ENCODE data around the gene GMPPB.
A peak's percentile ranks its signal among the peaks of the same experiment; 100 is the strongest.
"Not testable (repeated sequence)": the region's sequence is repeated elsewhere in the genome, so short reads cannot be mapped to it uniquely, and the experiment has no call there.

The GMPPB gene

DNA sequence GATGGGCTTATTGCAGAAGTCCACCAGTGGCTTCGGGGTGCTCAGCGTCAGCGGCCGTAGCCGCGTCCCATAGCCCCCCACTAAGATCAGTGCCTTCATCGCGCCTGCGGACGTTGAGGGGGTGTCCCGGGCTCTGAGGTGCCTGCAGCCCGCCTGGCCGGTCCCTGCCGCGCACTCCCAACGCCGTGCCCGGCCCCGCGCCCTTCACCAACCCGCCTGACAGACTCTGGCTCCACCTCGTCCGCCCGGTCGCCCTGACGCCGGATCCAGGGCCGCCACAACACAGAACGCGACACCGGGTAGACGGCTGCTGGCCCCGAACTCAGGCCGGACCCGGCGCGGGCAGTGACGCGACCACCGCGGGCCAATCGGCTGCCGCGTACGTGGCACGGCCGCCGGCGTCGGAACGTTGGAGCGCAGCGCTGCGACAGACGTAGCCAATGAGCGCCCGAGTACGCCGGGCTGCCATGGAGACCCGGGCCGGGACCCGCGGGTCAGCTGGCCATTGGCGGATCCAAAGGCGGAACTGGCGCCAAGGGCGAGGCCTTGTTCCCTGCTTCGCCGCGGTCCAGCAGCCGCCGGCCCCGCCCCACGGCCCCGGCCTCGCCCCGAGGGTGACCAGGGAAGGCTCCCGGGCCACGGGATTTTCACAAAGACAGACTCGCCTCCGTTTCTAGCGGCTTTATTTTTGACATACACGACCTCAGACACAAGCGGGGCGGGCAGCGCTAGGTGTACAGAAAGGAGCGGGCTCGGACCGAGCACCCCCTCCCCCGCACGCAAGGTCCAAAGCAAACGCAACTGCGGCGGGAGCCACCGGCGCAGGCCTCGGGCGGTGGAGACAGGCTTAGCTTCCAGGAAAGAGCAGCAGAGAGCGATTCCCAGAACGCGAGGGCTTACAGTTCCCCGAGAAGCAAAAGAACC lies at the start of gene GMPPB:
GMPPB (minus strand) TSS at position 324 of the 924 bp plus-strand sequence; CDS start at position 99, 225 bp downstream.
- peak; percentile 39 to 97 (median 92) for DNase-seq

DNA sequence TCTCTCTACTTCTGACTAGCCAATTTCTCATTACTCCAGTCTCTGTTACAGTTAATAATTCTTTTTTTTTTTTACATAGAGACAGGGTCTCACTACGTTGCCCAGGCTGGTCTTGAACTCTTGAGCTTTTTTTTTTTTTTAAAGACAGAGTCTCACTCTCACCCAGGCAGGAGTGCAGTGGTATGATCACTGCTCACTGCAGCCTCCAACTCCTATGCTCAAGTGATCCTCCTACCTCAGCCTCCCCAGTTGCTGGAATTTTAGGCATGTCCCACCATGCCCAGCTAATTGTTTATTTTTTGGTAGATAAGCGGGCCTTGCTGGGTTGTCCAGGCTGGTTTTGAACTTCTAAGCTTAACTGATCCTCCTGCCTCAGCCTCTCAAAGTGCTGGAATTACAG lies 49.0 kb upstream of the GMPPB start:
- DNase-seq = no peak

DNA sequence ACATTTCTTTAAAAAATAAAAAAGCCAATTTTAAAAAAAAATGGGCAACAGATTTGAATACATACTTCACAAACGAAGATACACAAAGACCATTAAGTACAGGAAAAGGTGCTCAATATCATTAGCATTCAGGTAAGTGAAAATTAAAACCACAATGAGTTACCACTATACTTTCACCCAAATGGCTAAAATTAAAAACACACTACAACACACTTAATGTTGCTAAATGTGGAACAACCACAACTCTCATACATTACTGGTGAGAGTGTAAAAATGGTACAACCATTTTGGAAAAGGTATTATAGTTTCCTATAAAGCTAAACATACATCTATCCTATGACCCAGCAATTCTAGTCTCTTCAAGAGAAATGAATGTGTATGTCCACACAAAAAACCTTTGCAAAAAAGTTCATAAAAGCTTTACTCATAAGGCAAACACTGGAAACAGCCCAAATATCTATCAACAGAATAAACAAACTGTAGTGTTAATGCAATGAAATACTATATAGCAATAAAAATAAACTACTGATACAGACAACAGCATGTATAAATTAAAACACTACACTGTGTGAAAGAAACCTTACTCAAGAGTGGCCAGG lies 47.7 kb upstream of the GMPPB start:
- no peak for DNase-seq

DNA sequence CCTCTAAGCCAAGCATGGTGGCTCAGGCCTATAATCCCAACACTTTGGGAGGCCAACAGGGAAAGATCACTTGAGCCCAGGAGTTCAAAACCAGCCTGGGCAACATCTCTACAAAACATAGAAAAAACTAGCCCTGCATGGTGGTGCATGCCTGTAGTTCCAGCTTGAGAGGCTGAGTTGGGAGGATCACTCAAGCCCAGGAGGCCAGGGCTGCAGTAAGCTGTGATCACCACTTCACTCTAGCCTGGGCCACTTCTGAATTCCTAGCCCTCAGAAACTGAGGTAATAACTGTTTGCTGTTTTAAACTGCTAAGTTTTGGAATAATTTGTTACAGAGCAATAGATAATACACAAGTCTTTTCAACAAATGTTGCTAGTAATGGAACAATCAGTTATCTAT lies 46.2 kb upstream of the GMPPB start:
- DNase-seq = no peak

DNA sequence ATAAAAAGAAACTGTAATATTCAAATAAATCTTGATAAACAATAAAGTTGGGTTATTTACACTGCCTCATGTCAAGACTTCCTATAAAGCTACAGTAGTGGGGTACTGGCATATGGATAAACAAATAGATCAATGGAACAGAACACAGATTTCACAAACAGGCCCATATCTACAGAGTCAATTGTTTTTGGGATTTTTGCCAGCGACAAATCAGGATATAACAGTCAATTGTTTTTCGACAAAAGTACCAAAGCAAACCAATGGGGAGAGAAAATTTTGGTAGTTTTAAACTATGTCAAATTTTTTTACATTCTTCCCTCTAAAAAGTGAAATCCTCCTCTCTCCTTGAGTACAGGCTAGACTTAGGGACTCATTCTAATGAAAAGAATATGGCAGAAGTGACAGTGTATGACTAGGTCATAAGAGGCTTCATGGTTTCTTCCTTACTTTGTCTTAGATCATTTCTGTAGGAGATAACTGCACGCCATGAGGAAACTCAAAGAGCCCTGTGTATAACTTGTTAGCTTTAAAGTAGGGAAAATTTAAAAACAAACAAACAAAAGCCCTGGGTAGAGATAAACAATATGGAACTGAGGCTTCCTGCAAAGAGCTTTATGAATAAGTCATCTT lies 45.6 kb upstream of the GMPPB start:
- no peak for DNase-seq

DNA sequence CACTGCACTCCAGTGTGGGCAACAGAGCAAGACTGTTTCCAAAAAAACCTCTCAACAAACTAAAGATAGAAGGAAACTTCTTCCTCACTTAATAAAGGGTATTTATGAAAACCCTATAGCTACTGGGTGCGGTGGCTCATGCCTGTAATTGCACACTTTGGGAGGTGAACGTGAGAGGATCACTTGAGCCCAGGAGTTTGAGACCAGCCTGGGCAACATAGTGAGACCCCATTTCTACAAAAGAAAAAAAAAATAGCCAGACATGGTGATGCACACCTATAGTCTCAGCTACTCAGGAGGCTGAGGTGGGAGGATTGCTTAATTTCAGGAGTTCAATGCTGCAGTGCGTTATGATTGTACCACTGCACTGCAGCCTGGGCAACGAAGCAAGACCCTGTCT lies 40.2 kb upstream of the GMPPB start:
- DNase-seq = no peak

DNA sequence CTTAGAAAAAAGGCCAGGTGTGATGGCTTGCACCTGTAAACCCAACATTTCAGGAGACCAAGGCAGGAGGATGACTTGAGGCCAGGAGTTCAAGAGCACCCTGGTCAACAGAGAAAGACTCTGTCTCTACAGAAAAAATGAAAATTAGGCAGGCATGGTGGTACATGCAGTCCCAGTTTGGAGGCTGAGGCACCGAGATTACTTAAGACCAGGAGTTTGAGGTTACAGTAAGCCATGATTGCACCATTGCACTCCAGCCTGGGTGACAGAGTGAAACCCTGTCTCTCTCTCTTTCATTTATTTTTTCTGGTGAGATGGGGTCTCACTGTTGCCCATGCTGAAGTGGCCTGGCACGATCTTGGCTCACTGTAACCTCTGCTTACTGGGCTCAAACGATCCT lies 37.9 kb upstream of the GMPPB start:
- DNase-seq = no peak

DNA sequence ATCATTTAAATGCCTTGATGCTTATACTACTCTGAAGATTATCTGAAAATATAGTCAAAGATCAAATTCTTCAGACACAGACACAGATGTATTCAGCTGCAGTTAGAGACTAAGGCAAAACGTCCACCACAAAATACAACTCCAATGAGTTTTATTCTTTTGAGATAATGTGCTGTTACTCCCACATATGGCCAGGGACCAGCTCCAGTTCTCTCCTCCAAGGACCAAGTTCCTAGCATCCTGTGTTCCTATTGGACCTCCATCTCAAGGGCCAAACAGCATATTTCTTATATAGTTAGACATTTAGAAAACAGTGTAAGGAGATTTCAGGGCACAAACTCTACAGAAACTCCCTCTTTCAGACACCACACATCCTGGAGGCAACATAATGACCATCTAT lies 35.5 kb upstream of the GMPPB start:
- DNase-seq = no peak

DNA sequence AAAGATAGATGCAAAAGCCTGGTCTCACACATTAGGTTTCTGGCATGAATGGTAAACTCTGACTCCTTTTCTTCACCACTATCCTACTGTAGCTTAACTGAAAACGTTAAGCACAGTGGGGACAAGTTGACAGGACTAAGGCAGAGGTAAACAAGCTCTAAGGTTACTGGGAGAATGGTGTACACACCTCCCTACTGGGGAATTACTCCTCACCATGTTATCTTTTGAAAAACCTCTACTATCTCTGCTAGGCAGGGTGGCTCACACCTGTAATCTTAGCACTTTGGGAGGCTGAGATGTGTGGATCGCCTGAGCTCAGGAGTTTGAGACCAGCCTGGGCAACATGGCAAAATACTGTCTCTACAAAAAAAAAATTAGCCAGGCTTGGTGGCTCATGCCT lies 33.4 kb upstream of the GMPPB start:
- DNase-seq = no peak

DNA sequence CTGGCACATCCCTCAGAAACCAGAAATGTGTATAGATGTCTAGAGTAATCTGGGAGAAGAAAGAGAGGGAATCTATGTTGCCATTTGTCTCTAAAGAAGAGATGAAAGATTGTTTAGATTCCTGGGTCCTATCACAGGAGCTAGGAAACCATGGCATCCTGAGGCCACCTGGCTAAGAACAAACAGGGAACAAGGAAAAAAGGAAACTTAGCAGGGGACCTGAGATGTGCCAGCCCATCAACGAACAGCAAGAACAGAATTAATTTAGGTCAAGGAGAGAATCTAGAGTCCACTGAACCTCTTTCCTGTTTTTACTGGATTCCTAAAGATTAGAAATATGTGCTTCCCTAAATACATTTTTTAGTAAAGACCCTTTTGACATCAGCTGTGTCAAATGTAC lies 32.3 kb upstream of the GMPPB start:
- no peak for DNase-seq

DNA sequence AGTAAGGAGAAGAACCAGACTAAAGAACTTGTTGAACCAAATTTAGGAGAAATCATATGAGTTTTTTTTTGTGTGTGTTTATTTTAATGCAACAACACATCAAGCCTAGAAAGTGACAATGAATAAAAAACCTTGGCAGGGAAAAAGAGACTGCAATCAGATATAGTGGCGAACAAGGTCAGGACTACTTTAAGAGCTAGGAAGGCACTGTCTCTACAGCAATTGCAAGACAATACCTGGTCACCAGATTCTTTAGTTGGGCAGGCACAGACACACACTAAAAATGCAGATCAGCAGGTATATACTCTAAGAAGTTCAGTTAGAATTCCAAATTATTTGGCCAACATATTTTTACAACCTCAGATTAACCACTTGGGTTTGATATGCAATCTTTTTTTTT lies 30.8 kb upstream of the GMPPB start:
- DNase-seq = no peak

DNA sequence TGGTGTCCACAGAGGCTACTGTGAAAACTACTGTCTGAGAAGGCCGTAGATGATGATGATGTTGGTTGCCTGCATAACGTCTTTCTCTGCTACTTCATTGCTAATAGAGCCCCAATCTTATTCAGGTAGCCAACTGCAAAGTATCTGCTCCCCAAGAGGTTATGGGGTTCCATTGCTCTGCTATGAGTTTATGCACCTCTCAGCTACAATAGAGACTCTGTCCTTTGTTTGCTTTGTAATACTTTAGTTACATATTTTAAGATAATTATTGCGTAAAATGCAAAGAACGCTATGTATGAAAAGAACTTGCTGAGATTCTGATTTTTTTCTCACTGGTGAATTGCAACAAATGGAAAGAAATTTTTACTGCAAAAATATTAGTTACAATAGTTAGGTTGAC lies 27.8 kb upstream of the GMPPB start:
- DNase-seq = no peak

DNA sequence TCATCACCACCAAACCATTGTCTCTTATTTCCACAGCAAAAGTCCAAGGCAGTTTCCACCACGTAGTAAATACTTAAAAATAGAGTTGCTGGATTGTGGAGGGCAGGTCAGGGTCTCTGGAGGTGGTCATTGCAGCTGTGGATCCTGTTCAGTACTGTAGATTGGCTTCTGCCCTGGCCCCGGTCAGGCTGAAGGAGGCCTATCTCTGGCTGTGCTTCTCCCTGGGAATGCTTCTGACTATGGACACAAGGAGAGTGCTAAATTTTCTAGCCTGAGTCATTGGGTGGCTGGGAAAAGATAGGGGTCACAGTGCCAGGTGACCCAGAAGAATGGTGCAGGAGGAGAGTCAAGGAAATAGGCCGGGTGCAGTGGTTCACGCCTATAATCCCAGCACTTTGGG lies 26.3 kb upstream of the GMPPB start:
- no peak for DNase-seq

DNA sequence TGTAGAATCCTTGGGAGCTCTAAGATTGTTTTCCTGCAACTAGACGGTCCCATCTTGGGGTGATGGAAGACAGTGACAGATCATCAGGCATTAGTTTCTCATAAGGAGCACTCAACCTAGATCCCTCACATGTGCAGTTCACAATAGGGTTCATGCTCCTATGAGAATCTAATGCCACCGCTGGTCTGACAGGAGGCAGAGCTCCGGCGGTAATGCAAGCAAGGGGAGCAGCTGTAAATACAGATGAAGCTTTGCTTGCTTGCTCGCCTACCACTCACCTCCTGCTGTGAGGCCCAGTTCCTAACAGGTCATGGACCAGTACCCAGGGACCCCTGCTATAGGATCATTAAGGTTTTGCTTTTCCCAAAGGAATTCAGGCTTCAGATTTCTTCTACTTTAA lies 25.1 kb upstream of the GMPPB start:
- not testable (repeated sequence) for DNase-seq

DNA sequence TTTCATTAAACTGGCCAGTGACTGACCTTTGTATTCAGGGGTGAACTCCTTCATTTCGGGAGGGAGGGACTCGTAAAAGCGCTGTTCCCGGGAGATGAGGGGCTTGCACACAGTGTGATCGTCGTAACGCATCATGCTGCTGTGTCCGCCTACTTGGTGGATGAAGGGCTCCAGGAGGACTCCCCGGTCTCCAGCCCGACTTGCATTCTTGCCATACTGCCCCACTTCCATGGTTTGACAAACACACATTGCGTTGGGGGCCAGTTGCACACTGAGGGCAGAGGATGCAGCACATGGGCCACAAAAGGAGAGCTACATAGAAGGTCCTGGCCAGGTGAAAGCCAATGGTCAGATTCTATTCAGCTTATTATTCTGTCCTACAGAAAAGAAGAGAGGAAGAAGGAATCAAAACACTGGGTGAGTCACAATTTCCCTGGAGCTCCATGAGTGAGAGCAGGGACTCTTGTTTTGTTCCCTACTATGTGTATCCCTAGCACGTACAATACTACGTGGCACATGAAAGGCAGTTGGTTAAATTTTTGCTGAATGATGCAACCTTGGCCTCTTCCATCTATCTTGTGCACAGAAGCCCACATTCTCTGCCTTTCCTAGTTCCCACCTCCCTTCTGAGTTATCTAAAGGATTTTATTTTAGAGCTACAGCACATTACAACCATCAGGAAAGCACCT lies 24.2 kb upstream of the GMPPB start:
- DNase-seq = no peak

DNA sequence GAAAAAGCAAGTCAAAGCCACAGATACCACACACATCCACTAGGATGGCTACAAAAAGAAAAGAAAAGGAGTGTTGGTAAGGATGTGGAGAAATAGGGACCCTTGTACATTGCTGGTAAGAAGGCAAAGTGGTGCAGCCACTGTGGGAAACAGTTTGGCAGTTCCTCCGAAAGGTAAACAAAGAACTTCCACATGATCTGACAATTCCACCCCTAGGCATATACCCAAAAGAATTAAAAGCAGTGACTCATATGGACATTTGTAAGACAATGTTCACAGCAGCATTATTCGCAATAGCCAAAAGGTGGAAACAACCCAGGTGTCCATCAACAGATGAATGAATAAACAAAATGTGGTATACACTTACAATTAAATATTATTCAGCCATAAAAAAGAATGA lies 22.2 kb upstream of the GMPPB start:
- no peak for DNase-seq

DNA sequence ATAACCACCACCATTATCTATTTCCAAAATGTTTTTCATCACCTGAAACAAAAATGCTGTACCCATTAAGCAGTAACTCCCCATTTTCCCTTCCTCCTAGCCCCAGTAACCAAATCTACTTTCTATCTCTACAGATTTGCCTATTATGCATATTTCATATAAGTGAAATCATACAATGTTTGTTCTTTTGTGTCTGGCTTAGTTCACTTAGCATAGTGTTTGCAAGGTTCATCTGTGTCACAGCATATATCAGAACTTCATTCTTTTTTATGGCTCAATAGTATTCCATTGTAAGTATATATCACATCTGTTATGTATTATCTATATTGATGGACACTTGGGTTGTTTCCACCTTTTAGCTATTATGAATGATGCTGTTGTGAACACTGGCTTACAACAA lies 16.7 kb upstream of the GMPPB start:
- DNase-seq = no peak

DNA sequence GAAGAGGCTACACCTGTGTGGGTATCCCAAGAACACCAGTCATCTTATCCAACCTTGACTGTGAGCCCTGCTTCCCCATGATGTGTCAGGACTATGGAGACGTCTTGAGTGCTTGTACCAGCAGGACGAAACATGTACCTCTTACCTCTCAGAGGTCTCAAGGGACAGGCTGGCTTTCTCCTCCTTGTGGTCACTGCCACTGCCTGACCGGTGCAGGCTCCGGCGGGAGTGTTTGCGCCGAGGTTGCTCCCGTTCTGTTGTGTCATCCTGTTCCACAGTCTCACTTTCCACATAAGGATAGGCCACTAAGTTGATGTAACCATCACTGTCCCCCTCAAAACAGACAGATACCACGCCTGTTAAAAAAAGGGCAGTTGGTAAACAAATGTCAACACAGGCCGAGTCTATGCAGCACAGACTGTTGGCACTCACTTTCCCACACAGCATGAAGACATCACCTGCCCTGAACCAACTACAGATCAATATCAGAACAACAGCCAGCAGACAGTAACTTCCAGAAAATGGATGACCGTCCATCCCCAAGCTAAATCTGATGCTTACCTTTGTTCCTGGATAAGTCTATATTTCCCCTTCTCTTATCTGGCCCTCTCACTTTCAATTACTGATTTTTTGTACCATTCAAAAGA lies 14.4 kb upstream of the GMPPB start:
- no peak for DNase-seq

DNA sequence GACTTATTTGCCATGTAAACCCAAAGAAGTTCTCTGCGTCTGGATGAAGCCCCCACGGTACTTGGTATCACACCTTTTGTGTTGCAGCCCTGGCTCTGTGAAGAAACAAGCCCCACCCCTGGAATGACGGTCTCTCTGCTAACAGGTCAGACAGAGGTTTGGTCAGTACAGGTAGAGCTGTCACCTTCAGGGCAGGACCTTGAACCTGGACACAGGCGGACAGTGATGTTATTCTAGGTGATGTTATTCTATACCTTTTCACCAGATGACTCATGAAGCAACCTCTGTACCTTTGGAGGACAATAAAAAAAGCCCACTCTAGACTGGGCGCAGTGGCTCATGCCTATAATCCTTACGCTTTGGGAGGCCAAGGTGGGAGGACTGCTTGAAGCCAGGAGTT lies 11.0 kb upstream of the GMPPB start:
- no peak for DNase-seq

DNA sequence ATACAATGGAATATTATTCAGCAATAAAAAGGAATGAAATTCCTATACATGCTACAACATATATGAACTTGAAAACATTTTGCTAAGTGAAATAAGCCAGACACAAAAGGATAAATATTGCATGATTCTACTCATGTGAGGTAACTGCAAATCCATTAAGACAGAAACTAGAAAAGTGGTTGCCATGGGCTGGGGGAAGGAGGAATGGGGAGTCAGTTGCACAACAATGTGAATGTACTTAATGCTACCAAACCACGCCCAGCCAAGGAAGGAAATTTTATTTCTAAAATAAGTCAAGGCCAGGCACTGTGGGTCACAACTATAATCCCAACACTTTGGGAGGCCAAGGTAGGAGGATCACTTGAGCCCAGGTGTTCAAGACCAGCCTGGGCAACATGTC lies 9.8 kb upstream of the GMPPB start:
- DNase-seq = no peak

DNA sequence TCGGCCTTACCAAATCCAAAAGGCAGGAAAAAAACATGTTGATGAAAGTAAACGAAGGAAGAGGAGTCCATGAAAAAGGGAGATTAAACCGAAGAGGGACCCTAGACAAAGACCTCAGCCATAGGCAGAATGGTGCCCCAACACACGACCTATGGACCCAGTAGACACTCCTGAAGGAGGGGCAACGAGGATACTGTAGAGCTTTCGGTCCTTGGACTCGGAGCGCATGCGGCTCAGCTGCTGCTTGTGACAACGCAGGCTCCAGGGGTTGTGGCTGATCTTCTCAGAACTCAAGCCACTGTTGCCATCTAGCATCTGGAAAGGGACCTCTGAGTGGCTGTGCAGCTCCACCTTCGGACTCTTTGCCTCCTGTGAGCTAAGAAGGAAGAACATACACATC lies 8.8 kb upstream of the GMPPB start:
- no peak for DNase-seq
